AG04449 (cell line): ENCODE results near the gene CCNI2.

Experiments
- CTCF ChIA-PET: fragments of 350-600 bp; formaldehyde crosslinking; extraction: SDS; loops from one replicate; lab custom pipeline; 2021; ENCODE audit warnings: antibody characterized with exemption; lab: Yijun Ruan, JAX
- POLR2A ChIA-PET: fragments of 400-600, 350-600 bp; formaldehyde crosslinking; extraction: SDS; loops from one replicate; lab custom pipeline; 2020; ENCODE audit warnings: antibody characterized with exemption, inconsistent platforms; lab: Yijun Ruan, JAX
- DNase-seq: peaks from one replicate; pipeline ENCODE4 v3.0.0-alpha.2; 2010; ENCODE audit warnings: low read depth, low spot score
- H3K4me3 ChIP-seq: 2 replicates; pipeline ENCODE4 v1.5.1; 2011; ENCODE audit warnings: low read depth, mild to moderate bottlenecking, control low read depth, low read length
- CTCF ChIP-seq: IDR thresholded peaks from one replicate; pipeline ENCODE4 v1.5.1; 2011; ENCODE audit warnings: mild to moderate bottlenecking, moderate library complexity, low read length, control low read depth, inconsistent platforms; ENCODE audit not compliant: insufficient read depth; ENCODE audit errors: missing control alignments

CCNI2 gene

GRCh38 chr5:132725745-132726144 lies 21.5 kb upstream of the CCNI2 start:
- POLR2A ChIA-PET, result no interaction called here
- CTCF ChIA-PET, result interaction anchor here (1.1 to 3.4 kb wide), 2 partner anchors 9 to 10 kb away, joined by 5 to 20 read pairs; no protein-coding TSS in a partner anchor

GRCh38 chr5:132729896-132730295 lies 17.3 kb upstream of the CCNI2 start:
- ChIA-PET CTCF (interaction anchor here (1.2 kb wide), 1 partner anchor 14 kb away, joined by 10 read pairs; no protein-coding TSS in a partner anchor), POLR2A (no interaction called here)
- no peak for TF ChIP-seq CTCF
- H3K4me3 ChIP-seq, result no peak overlapping the region
- no peak for DNase-seq

More at GRCh38 chr5:132725745-132726144, 21.5 kb upstream of the CCNI2 start:
- no peak for DNase-seq
- TF ChIP-seq CTCF, result no peak
- no peak overlapping the region for H3K4me3 ChIP-seq

GRCh38 chr5:132733499-132734148 lies 13.6 kb upstream of the CCNI2 start:
- TF ChIP-seq CTCF, result no peak
- CTCF ChIA-PET, result interaction anchor here (0.7 to 2.8 kb wide), 7 partner anchors 13 to 207 kb away, joined by 3 to 13 read pairs (median 4); no protein-coding TSS in a partner anchor
- no peak for DNase-seq
- H3K4me3 ChIP-seq, result no peak overlapping the region
- POLR2A ChIA-PET, result no interaction called here

- ChIA-PET CTCF (interaction anchor here (1.1 to 2.8 kb wide), 3 partner anchors 12 to 208 kb away, joined by 3 to 13 read pairs (median 8); no protein-coding TSS in a partner anchor), POLR2A (no interaction called here)
- H3K4me3 ChIP-seq, result no peak overlapping the region
- no peak for DNase-seq
- TF ChIP-seq CTCF, result no peak
Measured at GRCh38 chr5:132734687-132735086, 12.5 kb upstream of the CCNI2 start.

GRCh38 chr5:132736853-132737833 lies 10.1 kb upstream of the CCNI2 start, which contains the start of gene KIF3A:
Gene KIF3A (minus strand): TSS chr5:132737546. CDS start chr5:132737419, 127 bp downstream.
- peak within 1 kb of the TSS; percentile 91 for H3K4me3 ChIP-seq
- ChIA-PET CTCF (interaction anchor here (0.6 to 3.1 kb wide), 12 partner anchors 10 to 351 kb away, joined by 3 to 19 read pairs (median 4); partner anchors contain the start of genes CCNI2, GDF9, IRF1 and UQCRQ), POLR2A (no interaction called here)
- TF ChIP-seq CTCF, result no peak
- DNase-seq, result peak; percentile 38
